Vagina (tissue), 2 donors: ENCODE measurements around the gene MYH9.

ENCODE experiments used
- POLR2A ChIP-seq, 2 donors: fragments of 450-650 bp; IDR thresholded peaks; one replicate each; pipeline ENCODE4 v1.6.1; 2017; ENCODE audit warnings: antibody characterized with exemption in 2 of 2, mild to moderate bottlenecking in 2 of 2, moderate library complexity in 2 of 2
- POLR2AphosphoS5 ChIP-seq, 2 donors: sonication (generic); formaldehyde crosslinking; IDR thresholded peaks; one replicate each; pipeline ENCODE4 v1.9.0; 2017; ENCODE audit warnings: antibody characterized with exemption in 2 of 2, mild to moderate bottlenecking in 2 of 2, low read depth in 1 of 2; ENCODE audit not compliant: insufficient read depth in 1 of 2
- TF ChIP-seq, protein P1 (sequence below), 3 experiments: fragments of 450-650 bp in 2 of 3; fragments of 200-600 bp in 1 of 3; sonication (generic) in 1 of 3; IDR thresholded peaks; one replicate each; pipeline ENCODE4 v1.5.1; 2017 to 2019; ENCODE audit warnings: antibody characterized with exemption in 3 of 3, mild to moderate bottlenecking in 2 of 3, moderate library complexity in 2 of 3

DNA sequence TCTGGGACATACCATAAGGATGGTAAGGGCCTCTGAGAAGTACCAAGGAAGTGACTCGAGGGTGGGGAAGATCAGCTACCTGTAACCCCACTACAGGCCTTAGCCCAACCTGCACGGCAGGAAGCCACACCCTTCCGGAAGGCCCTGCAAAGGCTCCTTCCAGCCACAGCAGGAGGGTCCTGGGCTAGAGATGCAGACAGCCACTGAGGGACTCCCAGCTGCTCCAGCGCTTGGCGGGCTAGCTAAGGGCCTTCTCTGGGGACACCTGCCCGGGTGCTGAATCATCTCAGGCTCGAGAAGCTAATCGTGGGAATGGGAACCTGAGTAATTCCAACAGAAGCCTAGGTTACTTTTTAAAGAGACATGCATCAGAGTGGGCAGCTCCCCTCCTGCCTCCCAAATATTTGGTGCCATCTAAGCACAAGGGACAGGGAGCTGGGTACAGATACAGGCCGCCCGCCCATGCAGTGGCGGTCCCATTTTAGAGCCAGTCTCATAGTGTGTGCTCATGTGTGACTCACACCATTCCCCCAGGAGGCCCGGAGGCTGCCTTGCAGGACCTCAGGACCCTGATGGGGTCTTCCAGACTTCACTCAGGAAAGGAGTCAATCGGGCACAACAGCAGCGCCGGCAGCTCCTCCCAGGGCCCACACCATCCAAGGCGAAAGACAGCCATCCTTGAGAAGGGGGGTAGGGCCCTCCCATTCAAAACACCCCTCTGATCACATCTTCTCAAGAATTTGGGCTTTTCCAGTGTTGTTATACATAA, 8.0 kb downstream of the MYH9 start:
- TF ChIP-seq, protein P1, sequence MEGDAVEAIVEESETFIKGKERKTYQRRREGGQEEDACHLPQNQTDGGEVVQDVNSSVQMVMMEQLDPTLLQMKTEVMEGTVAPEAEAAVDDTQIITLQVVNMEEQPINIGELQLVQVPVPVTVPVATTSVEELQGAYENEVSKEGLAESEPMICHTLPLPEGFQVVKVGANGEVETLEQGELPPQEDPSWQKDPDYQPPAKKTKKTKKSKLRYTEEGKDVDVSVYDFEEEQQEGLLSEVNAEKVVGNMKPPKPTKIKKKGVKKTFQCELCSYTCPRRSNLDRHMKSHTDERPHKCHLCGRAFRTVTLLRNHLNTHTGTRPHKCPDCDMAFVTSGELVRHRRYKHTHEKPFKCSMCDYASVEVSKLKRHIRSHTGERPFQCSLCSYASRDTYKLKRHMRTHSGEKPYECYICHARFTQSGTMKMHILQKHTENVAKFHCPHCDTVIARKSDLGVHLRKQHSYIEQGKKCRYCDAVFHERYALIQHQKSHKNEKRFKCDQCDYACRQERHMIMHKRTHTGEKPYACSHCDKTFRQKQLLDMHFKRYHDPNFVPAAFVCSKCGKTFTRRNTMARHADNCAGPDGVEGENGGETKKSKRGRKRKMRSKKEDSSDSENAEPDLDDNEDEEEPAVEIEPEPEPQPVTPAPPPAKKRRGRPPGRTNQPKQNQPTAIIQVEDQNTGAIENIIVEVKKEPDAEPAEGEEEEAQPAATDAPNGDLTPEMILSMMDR (IDR thresholded peaks at IDR 0.05): no peak
- TF ChIP-seq POLR2A (IDR thresholded peaks at IDR 0.05): no peak
- peak in 1 of 2 donors; percentile 34 for TF ChIP-seq POLR2AphosphoS5 (IDR thresholded peaks at IDR 0.05; ENCODE audit: insufficient read depth in 1 of 2, low read depth in 1 of 2)
